Thoracic aorta (tissue), 2 donors: ENCODE results near the gene TNNI2. TPM values are rescaled to one million over a fixed set of nuclear protein-coding genes. Genes with fewer than 3 reads are reported as not detected.

ENCODE experiments used
- ATAC-seq: fragments of 150-250 bp; one replicate; pipeline ENCODE4 v1.8.0; 2017; ENCODE audit warnings: low read depth; ENCODE audit not compliant: insufficient number of reproducible peaks, low FRiP score
- DNase-seq: peaks from one replicate; pipeline ENCODE4 v3.0.0-alpha.2; 2020; ENCODE audit warnings: low spot score
- H3K27ac ChIP-seq, 2 donors: fragments of 200-600 bp; sonication (generic); 1 replicate in 1 of 2; 2 replicates in 1 of 2; pipeline ENCODE4 v1.5.1; 2016; ENCODE audit warnings: mild to moderate bottlenecking in 2 of 2, moderate library complexity in 2 of 2
- H3K27me3 ChIP-seq: fragments of 200-600 bp; sonication (generic); replicated peaks from 2 replicates; pipeline ENCODE4 v1.6.0; 2016; ENCODE audit warnings: mild to moderate bottlenecking; ENCODE audit not compliant: insufficient read depth
- H3K36me3 ChIP-seq: fragments of 200-600 bp; sonication (generic); one replicate; pipeline ENCODE4 v1.5.1; 2016
- H3K4me1 ChIP-seq, 2 donors: fragments of 200-600 bp; sonication (generic); 1 replicate in 1 of 2; 2 replicates in 1 of 2; pipeline versions ENCODE4 v1.5.1 to v1.6.0; 2016; ENCODE audit warnings: low read depth in 2 of 2, mild to moderate bottlenecking in 1 of 2; ENCODE audit not compliant: control insufficient read depth in 1 of 2
- H3K4me3 ChIP-seq: fragments of 200-600 bp; sonication (generic); 2 replicates; pipeline ENCODE4 v1.5.1; 2016; ENCODE audit warnings: mild to moderate bottlenecking
- H3K9me3 ChIP-seq: fragments of 200-600 bp; sonication (generic); 2 replicates; pipeline ENCODE4 v1.5.1; 2016
- total RNA-seq, 2 donors: library from RNA; depleted of rRNA; stranded (reverse); fragments of >200 nt; gene quantifications; one replicate each; pipeline versions ENCODE4 v1.1.0 to v1.2.3, GENCODE V29; 2016
- TF ChIP-seq, protein P1 (sequence below): fragments of 200-600 bp; sonication (generic); IDR thresholded peaks from one replicate; pipeline ENCODE4 v1.5.1; 2019; ENCODE audit warnings: antibody characterized with exemption

TNNI2 gene
- total RNA-seq, 2 donors from 2014 or later, result not detected

- peaks cover 0 to 4% of the 10 kb centered on the region in 2 donors for H3K4me1 ChIP-seq
- no peak for DNase-seq
- H3K4me3 ChIP-seq, result peak overlapping the region; percentile 56
- no peak for ATAC-seq
- H3K27ac ChIP-seq, result peak overlapping the region in 1 of 2 donors; percentile 1
- TF ChIP-seq, protein P1, sequence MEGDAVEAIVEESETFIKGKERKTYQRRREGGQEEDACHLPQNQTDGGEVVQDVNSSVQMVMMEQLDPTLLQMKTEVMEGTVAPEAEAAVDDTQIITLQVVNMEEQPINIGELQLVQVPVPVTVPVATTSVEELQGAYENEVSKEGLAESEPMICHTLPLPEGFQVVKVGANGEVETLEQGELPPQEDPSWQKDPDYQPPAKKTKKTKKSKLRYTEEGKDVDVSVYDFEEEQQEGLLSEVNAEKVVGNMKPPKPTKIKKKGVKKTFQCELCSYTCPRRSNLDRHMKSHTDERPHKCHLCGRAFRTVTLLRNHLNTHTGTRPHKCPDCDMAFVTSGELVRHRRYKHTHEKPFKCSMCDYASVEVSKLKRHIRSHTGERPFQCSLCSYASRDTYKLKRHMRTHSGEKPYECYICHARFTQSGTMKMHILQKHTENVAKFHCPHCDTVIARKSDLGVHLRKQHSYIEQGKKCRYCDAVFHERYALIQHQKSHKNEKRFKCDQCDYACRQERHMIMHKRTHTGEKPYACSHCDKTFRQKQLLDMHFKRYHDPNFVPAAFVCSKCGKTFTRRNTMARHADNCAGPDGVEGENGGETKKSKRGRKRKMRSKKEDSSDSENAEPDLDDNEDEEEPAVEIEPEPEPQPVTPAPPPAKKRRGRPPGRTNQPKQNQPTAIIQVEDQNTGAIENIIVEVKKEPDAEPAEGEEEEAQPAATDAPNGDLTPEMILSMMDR, result no peak
- H3K9me3 ChIP-seq, result no peaks in the 10 kb centered on the region
- no peaks in the 10 kb centered on the region for H3K36me3 ChIP-seq
- no peaks in the 10 kb centered on the region for H3K27me3 ChIP-seq
These were observed 14.8 kb downstream of the TNNI2 start for GRCh38 chr11:1853376-1854131.

DNA sequence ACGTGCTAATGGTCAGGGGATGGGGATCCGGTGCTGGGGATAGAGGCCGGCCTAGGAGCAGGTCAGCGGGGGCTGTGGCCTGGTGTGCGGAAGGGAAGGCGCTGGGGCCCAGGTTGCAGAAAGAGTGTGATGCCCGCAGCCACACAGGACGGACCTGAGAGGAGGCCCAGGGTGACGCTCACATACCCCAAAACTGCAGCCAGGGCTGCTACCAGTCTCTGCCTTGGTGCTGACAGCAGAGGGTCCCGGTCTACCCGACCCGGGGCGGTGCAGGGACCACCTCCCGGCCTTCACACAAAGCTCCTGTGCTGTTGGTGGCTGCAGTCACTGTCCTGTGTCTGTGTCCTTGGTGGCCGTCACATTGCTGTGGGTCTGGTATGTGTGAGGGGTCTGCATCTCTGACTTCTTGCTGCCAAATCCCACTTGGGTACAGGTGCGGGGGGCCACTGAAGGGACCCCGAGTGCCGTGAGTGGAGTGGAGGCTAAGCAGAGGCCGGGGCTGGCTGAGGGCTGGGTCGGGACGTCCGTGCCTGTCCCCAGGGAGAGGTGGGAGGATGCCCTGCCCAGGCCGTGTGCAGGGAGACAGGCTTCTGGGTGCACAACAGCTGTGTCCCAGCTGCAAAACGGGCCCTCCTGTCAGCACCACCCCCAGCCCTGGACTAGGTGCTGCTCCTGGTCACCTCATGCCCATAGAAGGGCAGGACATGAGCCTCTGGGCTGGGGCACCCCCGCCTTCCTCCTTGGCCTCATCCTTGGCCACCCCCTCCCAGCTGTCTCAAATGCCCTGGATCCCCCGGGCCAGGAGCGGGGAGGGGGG lies 15.6 kb downstream of the TNNI2 start:
- Histone ChIP-seq H3K4me1 (peaks cover 0 to 4% of the 10 kb centered on the region in 2 donors), H3K9me3 (no peaks in the 10 kb centered on the region), H3K4me3 (peak overlapping the region; percentile 56), H3K27me3 (no peaks in the 10 kb centered on the region), H3K36me3 (no peaks in the 10 kb centered on the region), H3K27ac (no peak overlapping the region)
- TF ChIP-seq, protein P1, result no peak
- ATAC-seq, result no peak
- DNase-seq, result no peak

DNA sequence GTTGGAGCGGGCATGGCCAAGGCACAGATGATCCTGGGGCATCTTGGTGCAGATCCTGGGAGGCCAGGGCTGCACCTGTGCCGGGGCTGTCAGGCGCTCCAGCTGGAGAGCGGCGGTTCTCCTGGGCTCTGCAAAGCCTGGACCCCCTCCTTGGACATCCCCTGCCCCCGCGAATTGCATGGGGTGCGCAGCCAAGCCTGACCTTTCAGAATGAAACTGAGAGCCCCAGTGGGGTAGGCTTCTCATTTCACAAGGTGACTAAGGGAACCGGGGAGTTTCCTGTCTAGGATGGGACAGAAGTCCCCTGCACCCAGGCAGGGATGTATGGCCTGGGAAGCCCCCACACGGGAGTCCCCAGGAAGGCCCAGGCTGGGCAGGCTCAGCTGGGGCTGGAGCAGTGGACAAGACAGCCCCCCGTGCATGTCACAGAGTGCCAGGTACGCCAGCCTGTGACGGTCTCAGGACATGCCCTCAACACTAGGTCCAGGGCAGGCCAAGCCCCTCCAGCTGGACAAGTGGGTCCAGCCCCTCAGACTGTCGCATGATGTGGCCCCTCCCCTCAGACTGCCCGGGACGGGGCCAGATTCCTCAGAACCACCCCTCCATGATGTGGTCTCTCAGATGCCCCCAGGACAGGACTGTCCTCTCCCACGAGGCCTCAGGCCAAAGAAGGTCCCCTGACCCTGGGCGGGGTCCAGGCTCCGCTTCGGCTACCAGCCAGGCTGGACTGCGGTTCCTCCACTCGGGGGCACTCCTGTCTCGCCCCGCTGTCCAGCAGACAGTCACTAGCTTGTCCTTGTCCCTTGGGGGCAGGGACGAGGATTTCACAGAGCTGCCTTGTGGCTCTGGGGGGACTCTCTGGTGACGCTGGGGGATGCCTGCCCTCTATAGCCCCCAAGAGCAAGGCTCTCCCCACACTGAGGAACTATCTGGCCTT lies 16.4 kb downstream of the TNNI2 start:
- Histone ChIP-seq H3K4me1 (peaks cover 0 to 4% of the 10 kb centered on the region in 2 donors), H3K27ac (no peak overlapping the region), H3K4me3 (peak overlapping the region; percentile 56), H3K27me3 (no peaks in the 10 kb centered on the region), H3K9me3 (no peaks in the 10 kb centered on the region), H3K36me3 (no peaks in the 10 kb centered on the region)
- ATAC-seq (no peak), DNase-seq (no peak)
- TF ChIP-seq, protein P1, result no peak

GRCh38 chr11:1855886-1856265 lies 17.1 kb downstream of the TNNI2 start:
- ATAC-seq (no peak), DNase-seq (no peak)
- H3K36me3 ChIP-seq, result no peaks in the 10 kb centered on the region
- H3K9me3 ChIP-seq, result no peaks in the 10 kb centered on the region
- H3K27ac ChIP-seq, result no peak overlapping the region
- TF ChIP-seq, protein P1, result no peak
- no peaks in the 10 kb centered on the region for H3K27me3 ChIP-seq
- H3K4me3 ChIP-seq, result no peak overlapping the region
- H3K4me1 ChIP-seq, result peaks cover 0 to 4% of the 10 kb centered on the region in 2 donors
